Retinal pigment epithelial cell (primary cell): Measurements from ENCODE around the gene LCN6.

Source experiments
- DNase-seq: peaks from one replicate; pipeline ENCODE4 v3.0.0-alpha.2; 2010; ENCODE audit warnings: low read depth
- H3K4me3 ChIP-seq: 2 replicates; pipeline ENCODE4 v1.5.1; 2011; ENCODE audit warnings: mild to moderate bottlenecking, low read length, control low read depth, moderate library complexity
- TF ChIP-seq, protein P1 (sequence below): conservative IDR thresholded peaks from 2 replicates; pipeline ENCODE4 v1.5.1; 2011; ENCODE audit warnings: low read depth, low read length, control low read depth, inconsistent platforms

The LCN6 gene

DNA sequence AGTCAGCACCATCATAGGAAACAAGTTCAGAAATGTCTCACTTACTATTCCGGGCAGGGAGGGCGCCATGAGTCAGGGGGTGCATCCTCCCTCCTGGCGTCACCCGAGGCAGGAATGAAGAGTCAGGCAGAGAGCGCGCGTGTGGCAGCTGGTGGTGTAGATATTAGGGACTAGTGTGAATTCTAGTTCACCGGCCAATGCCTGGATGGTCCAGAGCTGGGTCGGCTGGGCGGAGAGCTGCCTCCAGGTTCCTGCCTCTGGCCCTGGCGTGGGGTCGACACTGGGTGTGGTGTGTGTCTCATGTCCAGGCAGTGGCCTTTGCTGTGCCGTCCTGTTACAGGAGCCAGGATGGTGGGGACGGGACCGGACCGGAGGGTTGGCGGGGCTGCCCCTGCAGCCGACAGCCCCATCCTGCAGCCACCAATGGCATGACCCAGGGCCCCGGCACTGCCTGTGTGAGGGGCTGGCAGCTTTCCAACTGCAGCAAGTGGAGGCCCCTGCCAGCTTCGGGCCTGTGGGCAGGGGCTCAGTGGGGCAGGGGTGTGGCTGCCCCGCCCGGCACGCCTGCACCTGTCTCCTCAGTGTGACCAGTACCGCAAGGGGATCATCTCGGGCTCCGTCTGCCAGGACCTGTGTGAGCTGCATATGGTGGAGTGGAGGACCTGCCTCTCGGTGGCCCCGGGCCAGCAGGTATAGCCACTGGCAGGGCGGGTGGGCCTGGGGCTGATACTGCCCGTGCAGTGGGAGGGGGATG, 26.8 kb downstream of the LCN6 start:
- TF ChIP-seq, protein P1, sequence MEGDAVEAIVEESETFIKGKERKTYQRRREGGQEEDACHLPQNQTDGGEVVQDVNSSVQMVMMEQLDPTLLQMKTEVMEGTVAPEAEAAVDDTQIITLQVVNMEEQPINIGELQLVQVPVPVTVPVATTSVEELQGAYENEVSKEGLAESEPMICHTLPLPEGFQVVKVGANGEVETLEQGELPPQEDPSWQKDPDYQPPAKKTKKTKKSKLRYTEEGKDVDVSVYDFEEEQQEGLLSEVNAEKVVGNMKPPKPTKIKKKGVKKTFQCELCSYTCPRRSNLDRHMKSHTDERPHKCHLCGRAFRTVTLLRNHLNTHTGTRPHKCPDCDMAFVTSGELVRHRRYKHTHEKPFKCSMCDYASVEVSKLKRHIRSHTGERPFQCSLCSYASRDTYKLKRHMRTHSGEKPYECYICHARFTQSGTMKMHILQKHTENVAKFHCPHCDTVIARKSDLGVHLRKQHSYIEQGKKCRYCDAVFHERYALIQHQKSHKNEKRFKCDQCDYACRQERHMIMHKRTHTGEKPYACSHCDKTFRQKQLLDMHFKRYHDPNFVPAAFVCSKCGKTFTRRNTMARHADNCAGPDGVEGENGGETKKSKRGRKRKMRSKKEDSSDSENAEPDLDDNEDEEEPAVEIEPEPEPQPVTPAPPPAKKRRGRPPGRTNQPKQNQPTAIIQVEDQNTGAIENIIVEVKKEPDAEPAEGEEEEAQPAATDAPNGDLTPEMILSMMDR, result no peak
- H3K4me3 ChIP-seq, result no peak overlapping the region
- no peak for DNase-seq

GRCh38 chr9:136720898-136721338, 27.4 kb downstream of the LCN6 start:
- DNase-seq, result no peak
- H3K4me3 ChIP-seq, result no peak overlapping the region
- TF ChIP-seq, protein P1, result no peak

GRCh38 chr9:136720251-136720897, 28.0 kb downstream of the LCN6 start:
- TF ChIP-seq, protein P1, result no peak
- DNase-seq, result no peak
- no peak overlapping the region for H3K4me3 ChIP-seq

DNA sequence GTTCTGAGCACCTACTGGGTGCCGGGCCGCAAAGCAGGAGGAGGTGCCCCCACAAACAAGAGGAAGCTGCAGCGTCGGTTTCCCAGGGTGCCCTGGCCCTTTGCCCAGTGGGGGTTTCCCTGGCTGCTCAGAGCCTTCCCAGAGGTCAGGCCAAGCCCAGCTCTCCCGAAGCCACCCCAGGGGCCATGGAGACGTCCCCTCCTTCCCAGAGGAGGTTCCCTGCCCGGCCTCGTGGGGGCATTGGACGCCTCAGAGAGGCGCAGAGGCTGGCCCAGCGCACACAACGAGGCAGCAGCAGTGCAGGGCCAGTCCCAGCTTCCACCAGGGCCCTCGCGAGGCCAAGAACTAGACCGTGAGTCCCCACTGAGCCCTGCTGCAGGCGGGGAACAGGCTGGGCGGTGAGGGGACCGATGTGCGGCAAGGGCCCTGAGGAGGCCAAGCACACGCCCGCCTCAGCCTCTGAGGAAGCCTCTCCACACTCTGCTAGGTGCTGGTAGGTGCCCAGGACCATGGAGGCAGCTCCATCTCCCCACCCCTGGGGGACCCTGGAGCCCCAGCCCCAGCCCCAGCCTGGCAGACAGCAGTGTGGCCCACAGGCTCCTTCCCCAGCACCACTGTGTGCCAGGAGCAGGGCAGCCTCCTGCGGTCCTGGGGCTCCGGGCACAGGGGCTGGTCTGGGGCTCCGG, 29.0 kb downstream of the LCN6 start:
- H3K4me3 ChIP-seq, result no peak overlapping the region
- DNase-seq, result no peak
- TF ChIP-seq, protein P1, result no peak

GRCh38 chr9:136718345-136719194, 29.8 kb downstream of the LCN6 start:
- no peak overlapping the region for H3K4me3 ChIP-seq
- DNase-seq, result no peak
- TF ChIP-seq, protein P1, result no peak

DNA sequence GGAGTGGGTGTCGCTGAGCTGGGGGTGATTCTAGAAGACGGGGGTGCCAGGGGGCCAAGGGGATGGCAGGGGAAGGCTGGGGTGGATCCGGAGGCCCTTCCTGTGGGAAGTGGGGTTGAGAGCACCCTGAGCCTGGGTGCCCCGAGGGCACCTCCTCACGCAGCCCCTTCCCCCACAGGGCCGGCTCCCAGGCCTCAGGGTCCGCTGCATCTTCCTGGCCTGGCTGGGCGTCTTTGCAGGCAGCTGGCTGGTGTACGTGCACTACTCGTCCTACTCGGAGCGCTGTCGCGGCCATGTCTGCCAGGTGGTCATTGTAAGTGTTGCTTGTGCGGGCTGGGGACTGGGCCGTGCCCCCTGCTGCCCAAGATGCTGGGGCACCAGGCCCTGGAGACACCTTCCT, 30.9 kb downstream of the LCN6 start:
- H3K4me3 ChIP-seq, result no peak overlapping the region
- DNase-seq, result no peak
- TF ChIP-seq, protein P1, result no peak
